ENCODE data around the gene MED22.

MED22 gene

GRCh38 chr9:133323991-133324703 is 23.8 kb downstream of the MED22 start:
- no peaks in the 10 kb centered on the region for H3K4me1 ChIP-seq (ENCODE audit: control insufficient read depth, low read length)
- H3K4me2 ChIP-seq (ENCODE audit: low read length), result no peak overlapping the region
- H3K27me3 ChIP-seq (ENCODE audit: control insufficient read depth, low read length), result no peaks in the 10 kb centered on the region
- 0 out of 2 replicates have a peak, but pooled peaks cover 9% of the 10 kb centered on the region for H3F3A ChIP-seq (ENCODE audit: control insufficient read depth, insufficient read depth)
- TF ChIP-seq CTCF (IDR thresholded peaks at IDR 0.05; ENCODE audit: low read depth, low read length, poor library complexity, severe bottlenecking) (no peak), EZH2phosphoT487 (IDR thresholded peaks at IDR 0.05; ENCODE audit: borderline replicate concordance, low read length) (no peak)
- peaks cover 5% of the 10 kb centered on the region; the same call in 1 of the 2 replicates for H4K20me1 ChIP-seq (ENCODE audit: control insufficient read depth, insufficient read depth, low read depth, low read length)
- peaks cover 5% of the 10 kb centered on the region; the same call in 1 of the 2 replicates for H3K36me3 ChIP-seq (ENCODE audit: control insufficient read depth, low read length)
- no peaks in the 10 kb centered on the region for H3K9me2 ChIP-seq (replicated peaks; ENCODE audit: control insufficient read depth, low read length)
- H3K4me3 ChIP-seq (ENCODE audit: low read length), result no peak overlapping the region
- no peaks in the 10 kb centered on the region for H3K9me3 ChIP-seq (ENCODE audit: control insufficient read depth, insufficient read depth, low read length)
- no peak overlapping the region for H3K27ac ChIP-seq (ENCODE audit: low read depth, low read length)
- H3K79me2 ChIP-seq (ENCODE audit: control insufficient read depth, low read length), result no peaks in the 10 kb centered on the region

GRCh38 chr9:133323211-133323610 is 24.7 kb downstream of the MED22 start:
- no peaks in the 10 kb centered on the region for H3K79me2 ChIP-seq (ENCODE audit: control insufficient read depth, low read length)
- H3K4me3 ChIP-seq (ENCODE audit: low read length), result no peak overlapping the region
- H3F3A ChIP-seq (ENCODE audit: control insufficient read depth, insufficient read depth), result 0 out of 2 replicates have a peak, but pooled peaks cover 9% of the 10 kb centered on the region

GRCh38 chr9:133322701-133323100 is 25.2 kb downstream of the MED22 start:
- H3F3A ChIP-seq (ENCODE audit: control insufficient read depth, insufficient read depth), result 0 out of 2 replicates have a peak, but pooled peaks cover 6% of the 10 kb centered on the region
- H3K36me3 ChIP-seq (ENCODE audit: control insufficient read depth, low read length), result no peaks in the 10 kb centered on the region
- no peak for TF ChIP-seq CTCF (IDR thresholded peaks at IDR 0.05; ENCODE audit: low read depth, low read length, poor library complexity, severe bottlenecking)
- no peak for TF ChIP-seq EZH2phosphoT487 (IDR thresholded peaks at IDR 0.05; ENCODE audit: borderline replicate concordance, low read length)
- H3K4me3 ChIP-seq (ENCODE audit: low read length), result no peak overlapping the region
- no peaks in the 10 kb centered on the region for H3K9me2 ChIP-seq (replicated peaks; ENCODE audit: control insufficient read depth, low read length)
- H3K27ac ChIP-seq (ENCODE audit: low read depth, low read length), result no peak overlapping the region
- no peaks in the 10 kb centered on the region for H3K4me1 ChIP-seq (ENCODE audit: control insufficient read depth, low read length)
- no peaks in the 10 kb centered on the region for H3K79me2 ChIP-seq (ENCODE audit: control insufficient read depth, low read length)
- H3K9me3 ChIP-seq (ENCODE audit: control insufficient read depth, insufficient read depth, low read length), result no peaks in the 10 kb centered on the region
- no peaks in the 10 kb centered on the region for H3K27me3 ChIP-seq (ENCODE audit: control insufficient read depth, low read length)
- H4K20me1 ChIP-seq (ENCODE audit: control insufficient read depth, insufficient read depth, low read depth, low read length), result no peaks in the 10 kb centered on the region
- no peak overlapping the region for H3K4me2 ChIP-seq (ENCODE audit: low read length)

More at GRCh38 chr9:133323211-133323610, 24.7 kb downstream of the MED22 start:
- TF ChIP-seq CTCF (IDR thresholded peaks at IDR 0.05; ENCODE audit: low read depth, low read length, poor library complexity, severe bottlenecking) (no peak), EZH2phosphoT487 (IDR thresholded peaks at IDR 0.05; ENCODE audit: borderline replicate concordance, low read length) (no peak)
- no peaks in the 10 kb centered on the region for H3K27me3 ChIP-seq (ENCODE audit: control insufficient read depth, low read length)
- no peaks in the 10 kb centered on the region for H3K9me3 ChIP-seq (ENCODE audit: control insufficient read depth, insufficient read depth, low read length)
- no peaks in the 10 kb centered on the region for H3K9me2 ChIP-seq (replicated peaks; ENCODE audit: control insufficient read depth, low read length)
- no peaks in the 10 kb centered on the region; the same call in 1 of the 2 replicates for H3K36me3 ChIP-seq (ENCODE audit: control insufficient read depth, low read length)
- H3K4me2 ChIP-seq (ENCODE audit: low read length), result no peak overlapping the region
- no peaks in the 10 kb centered on the region for H3K4me1 ChIP-seq (ENCODE audit: control insufficient read depth, low read length)
- no peaks in the 10 kb centered on the region for H4K20me1 ChIP-seq (ENCODE audit: control insufficient read depth, insufficient read depth, low read depth, low read length)
- no peak overlapping the region for H3K27ac ChIP-seq (ENCODE audit: low read depth, low read length)

Data from DOHH2 (cell line).